ENCODE results near the gene MAPK12.

DNA sequence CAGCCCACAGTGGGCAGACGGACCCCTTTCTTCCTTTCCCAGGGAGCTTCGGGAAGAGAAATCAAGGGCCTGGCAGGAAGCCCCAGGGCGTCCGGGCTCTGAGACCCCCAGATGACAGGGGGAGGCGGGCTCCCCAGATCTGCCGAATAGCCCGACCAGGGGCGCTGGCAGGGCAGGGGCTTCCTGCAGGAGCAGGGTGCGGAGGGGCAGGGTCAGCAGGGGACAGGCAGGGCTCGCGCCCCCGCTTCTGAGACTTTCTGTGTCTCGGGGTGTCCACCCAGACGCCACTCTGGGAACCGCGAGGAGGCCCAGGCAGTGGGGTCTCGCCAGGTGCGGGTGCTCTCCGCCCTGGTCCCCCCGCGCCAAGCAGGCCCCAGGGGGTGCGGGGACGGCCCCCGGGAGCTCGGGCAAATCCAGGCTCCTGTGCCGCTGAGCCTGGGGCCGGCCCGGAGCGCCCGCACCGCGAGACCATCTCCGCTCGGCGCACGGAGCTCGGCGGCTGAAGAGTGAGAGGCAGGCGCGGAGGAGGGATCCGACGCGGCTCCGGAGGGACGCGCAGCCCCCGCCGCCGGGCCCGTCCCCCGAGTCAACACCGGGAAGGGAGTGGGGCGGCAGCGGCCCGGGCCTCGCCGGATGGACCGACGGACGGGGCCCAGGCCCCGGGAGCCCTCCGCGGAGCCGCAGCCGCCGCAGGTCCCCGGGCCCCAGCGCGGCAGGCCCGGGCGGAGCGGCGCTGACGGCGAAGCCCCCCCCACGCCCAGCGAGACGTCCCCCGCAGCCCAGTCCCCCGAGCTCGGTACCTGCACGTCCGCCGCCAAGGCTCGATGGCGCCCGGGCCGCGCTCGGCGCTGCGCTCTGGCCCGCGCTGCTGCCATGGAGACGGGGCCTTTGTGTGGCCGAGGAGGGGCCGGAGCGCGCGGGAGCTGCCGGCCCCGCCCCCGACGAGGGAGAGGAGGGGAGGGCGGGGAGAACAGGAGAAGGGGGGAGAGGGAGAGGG lies 45.6 kb upstream of the MAPK12 start, which contains the start of gene PLXNB2:
- no peak for TF ChIP-seq RAD21 (conservative IDR thresholded peaks at IDR 0.05)
- TF ChIP-seq, protein P1, sequence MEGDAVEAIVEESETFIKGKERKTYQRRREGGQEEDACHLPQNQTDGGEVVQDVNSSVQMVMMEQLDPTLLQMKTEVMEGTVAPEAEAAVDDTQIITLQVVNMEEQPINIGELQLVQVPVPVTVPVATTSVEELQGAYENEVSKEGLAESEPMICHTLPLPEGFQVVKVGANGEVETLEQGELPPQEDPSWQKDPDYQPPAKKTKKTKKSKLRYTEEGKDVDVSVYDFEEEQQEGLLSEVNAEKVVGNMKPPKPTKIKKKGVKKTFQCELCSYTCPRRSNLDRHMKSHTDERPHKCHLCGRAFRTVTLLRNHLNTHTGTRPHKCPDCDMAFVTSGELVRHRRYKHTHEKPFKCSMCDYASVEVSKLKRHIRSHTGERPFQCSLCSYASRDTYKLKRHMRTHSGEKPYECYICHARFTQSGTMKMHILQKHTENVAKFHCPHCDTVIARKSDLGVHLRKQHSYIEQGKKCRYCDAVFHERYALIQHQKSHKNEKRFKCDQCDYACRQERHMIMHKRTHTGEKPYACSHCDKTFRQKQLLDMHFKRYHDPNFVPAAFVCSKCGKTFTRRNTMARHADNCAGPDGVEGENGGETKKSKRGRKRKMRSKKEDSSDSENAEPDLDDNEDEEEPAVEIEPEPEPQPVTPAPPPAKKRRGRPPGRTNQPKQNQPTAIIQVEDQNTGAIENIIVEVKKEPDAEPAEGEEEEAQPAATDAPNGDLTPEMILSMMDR (IDR thresholded peaks at IDR 0.05; ENCODE audit: poor library complexity, severe bottlenecking) = no peak
- peak; percentile 20 for TF ChIP-seq EP300 (conservative IDR thresholded peaks at IDR 0.05; ENCODE audit: poor library complexity, severe bottlenecking)
- no peak for TF ChIP-seq TAF1 (IDR thresholded peaks at IDR 0.05; ENCODE audit: low read depth)
- peak; percentile 15 for TF ChIP-seq SMC3 (conservative IDR thresholded peaks at IDR 0.05; ENCODE audit: poor library complexity)
- TF ChIP-seq EZH2 (IDR thresholded peaks at IDR 0.05; ENCODE audit: borderline replicate concordance, insufficient read depth, low read length, poor library complexity, severe bottlenecking) = no peak
- peak; percentile 72 for TF ChIP-seq POLR2AphosphoS5 (IDR thresholded peaks at IDR 0.05)
- TF ChIP-seq MXI1 (conservative IDR thresholded peaks at IDR 0.05; ENCODE audit: poor library complexity, severe bottlenecking) = peak; percentile 28
- TF ChIP-seq, protein P2, sequence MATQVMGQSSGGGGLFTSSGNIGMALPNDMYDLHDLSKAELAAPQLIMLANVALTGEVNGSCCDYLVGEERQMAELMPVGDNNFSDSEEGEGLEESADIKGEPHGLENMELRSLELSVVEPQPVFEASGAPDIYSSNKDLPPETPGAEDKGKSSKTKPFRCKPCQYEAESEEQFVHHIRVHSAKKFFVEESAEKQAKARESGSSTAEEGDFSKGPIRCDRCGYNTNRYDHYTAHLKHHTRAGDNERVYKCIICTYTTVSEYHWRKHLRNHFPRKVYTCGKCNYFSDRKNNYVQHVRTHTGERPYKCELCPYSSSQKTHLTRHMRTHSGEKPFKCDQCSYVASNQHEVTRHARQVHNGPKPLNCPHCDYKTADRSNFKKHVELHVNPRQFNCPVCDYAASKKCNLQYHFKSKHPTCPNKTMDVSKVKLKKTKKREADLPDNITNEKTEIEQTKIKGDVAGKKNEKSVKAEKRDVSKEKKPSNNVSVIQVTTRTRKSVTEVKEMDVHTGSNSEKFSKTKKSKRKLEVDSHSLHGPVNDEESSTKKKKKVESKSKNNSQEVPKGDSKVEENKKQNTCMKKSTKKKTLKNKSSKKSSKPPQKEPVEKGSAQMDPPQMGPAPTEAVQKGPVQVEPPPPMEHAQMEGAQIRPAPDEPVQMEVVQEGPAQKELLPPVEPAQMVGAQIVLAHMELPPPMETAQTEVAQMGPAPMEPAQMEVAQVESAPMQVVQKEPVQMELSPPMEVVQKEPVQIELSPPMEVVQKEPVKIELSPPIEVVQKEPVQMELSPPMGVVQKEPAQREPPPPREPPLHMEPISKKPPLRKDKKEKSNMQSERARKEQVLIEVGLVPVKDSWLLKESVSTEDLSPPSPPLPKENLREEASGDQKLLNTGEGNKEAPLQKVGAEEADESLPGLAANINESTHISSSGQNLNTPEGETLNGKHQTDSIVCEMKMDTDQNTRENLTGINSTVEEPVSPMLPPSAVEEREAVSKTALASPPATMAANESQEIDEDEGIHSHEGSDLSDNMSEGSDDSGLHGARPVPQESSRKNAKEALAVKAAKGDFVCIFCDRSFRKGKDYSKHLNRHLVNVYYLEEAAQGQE (IDR thresholded peaks at IDR 0.05; ENCODE audit: borderline replicate concordance) = no peak
